ENCODE data around the gene CAMK2G.

DNA sequence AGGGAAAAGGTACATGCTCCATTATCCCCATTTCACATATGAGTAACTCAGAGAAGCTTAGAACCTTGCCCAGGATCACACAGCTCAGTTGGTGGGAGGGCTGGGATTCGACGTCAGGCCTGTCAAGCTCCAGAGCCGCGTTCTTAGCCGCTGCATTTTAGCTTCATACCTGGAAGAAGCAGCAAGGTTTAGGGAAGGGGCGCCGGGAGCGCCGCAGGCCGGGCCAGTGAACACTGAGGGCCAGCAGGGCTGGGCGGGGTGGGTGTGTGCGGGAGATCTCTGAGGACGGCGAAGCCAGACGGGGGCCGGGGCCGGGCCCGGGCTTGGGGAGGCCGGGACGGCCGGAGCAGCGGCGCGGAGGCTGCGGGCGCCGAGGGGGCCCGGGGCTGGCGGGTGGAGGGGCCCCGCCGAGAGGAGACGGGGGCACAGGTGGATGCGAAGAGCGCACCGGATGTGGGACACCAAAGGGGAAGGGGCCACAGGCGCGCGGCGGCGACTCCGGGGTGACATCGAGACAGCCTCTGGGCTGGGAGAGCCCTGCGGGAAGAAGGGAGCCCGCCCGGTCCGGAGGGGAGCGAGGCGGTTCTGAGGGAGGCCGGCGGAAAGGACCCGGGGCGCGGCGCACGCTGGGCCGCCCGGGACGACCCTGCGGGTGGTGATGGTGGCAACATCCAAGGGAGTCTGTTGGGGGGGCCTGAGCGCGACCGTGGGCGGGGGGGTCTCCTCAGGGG, 63.5 kb downstream of the CAMK2G start:
- TF ChIP-seq POLR2A (IDR thresholded peaks at IDR 0.05), result no peak
- TF ChIP-seq, protein P1, sequence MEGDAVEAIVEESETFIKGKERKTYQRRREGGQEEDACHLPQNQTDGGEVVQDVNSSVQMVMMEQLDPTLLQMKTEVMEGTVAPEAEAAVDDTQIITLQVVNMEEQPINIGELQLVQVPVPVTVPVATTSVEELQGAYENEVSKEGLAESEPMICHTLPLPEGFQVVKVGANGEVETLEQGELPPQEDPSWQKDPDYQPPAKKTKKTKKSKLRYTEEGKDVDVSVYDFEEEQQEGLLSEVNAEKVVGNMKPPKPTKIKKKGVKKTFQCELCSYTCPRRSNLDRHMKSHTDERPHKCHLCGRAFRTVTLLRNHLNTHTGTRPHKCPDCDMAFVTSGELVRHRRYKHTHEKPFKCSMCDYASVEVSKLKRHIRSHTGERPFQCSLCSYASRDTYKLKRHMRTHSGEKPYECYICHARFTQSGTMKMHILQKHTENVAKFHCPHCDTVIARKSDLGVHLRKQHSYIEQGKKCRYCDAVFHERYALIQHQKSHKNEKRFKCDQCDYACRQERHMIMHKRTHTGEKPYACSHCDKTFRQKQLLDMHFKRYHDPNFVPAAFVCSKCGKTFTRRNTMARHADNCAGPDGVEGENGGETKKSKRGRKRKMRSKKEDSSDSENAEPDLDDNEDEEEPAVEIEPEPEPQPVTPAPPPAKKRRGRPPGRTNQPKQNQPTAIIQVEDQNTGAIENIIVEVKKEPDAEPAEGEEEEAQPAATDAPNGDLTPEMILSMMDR (IDR thresholded peaks at IDR 0.05), result no peak
- no peak for TF ChIP-seq EP300 (IDR thresholded peaks at IDR 0.05)

All from ovary (tissue), 3 donors.